Measurements from ENCODE around the gene HAO2. TPM values are rescaled to one million over a fixed set of nuclear protein-coding genes. Genes with fewer than 3 reads are reported as not detected.

HAO2 gene
- total and polyA plus RNA-seq, 9 donors = 0.12 to 0.50 (median 0.23) TPM; not detected in 6

GRCh38 chr1:119387858-119388257 lies 19.3 kb downstream of the HAO2 start:
- H3K9me3 ChIP-seq = no peaks in the 10 kb centered on the region
- WGBS, 3 donors = 22 to 36% (median 34%) methylated on average over 3 of the region's 3 CpGs
- H3K4me1 ChIP-seq (ENCODE audit: insufficient read depth) = no peaks in the 10 kb centered on the region
- TF ChIP-seq CTCF (IDR thresholded peaks at IDR 0.05) = no peak
- no peak for TF ChIP-seq EP300 (IDR thresholded peaks at IDR 0.05)
- no peak for TF ChIP-seq POLR2A (IDR thresholded peaks at IDR 0.05)
- no peaks in the 10 kb centered on the region for H3K36me3 ChIP-seq
- no peak for DNase-seq
- H3K27ac ChIP-seq = no peak overlapping the region
- no peaks in the 10 kb centered on the region for H3K27me3 ChIP-seq
- intact Hi-C loops (cut with DNase I) = no loop called here
- no peak overlapping the region for H3K4me3 ChIP-seq

GRCh38 chr1:119388450-119388849 lies 19.9 kb downstream of the HAO2 start:
- 54 to 78% (median 72%) methylated on average over 1 of the region's 1 CpG for WGBS, 3 donors

GRCh38 chr1:119390526-119390925 lies 21.9 kb downstream of the HAO2 start:
- Histone ChIP-seq H3K9me3 (no peaks in the 10 kb centered on the region), H3K36me3 (no peaks in the 10 kb centered on the region), H3K27ac (no peak overlapping the region), H3K27me3 (no peaks in the 10 kb centered on the region), H3K4me1 (ENCODE audit: insufficient read depth) (no peaks in the 10 kb centered on the region), H3K4me3 (no peak overlapping the region)
- no peak for DNase-seq
- TF ChIP-seq CTCF (IDR thresholded peaks at IDR 0.05) (no peak), POLR2A (IDR thresholded peaks at IDR 0.05) (no peak), EP300 (IDR thresholded peaks at IDR 0.05) (no peak)
- intact Hi-C loops (cut with DNase I) = no loop called here

More at GRCh38 chr1:119388450-119388849, 19.9 kb downstream of the HAO2 start:
- no peak overlapping the region for H3K27ac ChIP-seq
- H3K9me3 ChIP-seq = no peaks in the 10 kb centered on the region
- H3K27me3 ChIP-seq = no peaks in the 10 kb centered on the region
- H3K4me1 ChIP-seq (ENCODE audit: insufficient read depth) = no peaks in the 10 kb centered on the region
- no peaks in the 10 kb centered on the region for H3K36me3 ChIP-seq
- intact Hi-C loops (cut with DNase I) = no loop called here
- TF ChIP-seq CTCF (IDR thresholded peaks at IDR 0.05) (no peak), EP300 (IDR thresholded peaks at IDR 0.05) (no peak), POLR2A (IDR thresholded peaks at IDR 0.05) (no peak)
- H3K4me3 ChIP-seq = no peak overlapping the region
- DNase-seq = no peak

- 59 to 70% (median 64%) methylated on average over 3 of the region's 3 CpGs for WGBS, 3 donors
- Histone ChIP-seq H3K27me3 (no peaks in the 10 kb centered on the region), H3K27ac (no peak overlapping the region), H3K4me1 (ENCODE audit: insufficient read depth) (no peaks in the 10 kb centered on the region), H3K9me3 (no peaks in the 10 kb centered on the region), H3K4me3 (no peak overlapping the region), H3K36me3 (no peaks in the 10 kb centered on the region)
- intact Hi-C loops (cut with DNase I) = no loop called here
- TF ChIP-seq CTCF (IDR thresholded peaks at IDR 0.05) (no peak), POLR2A (IDR thresholded peaks at IDR 0.05) (no peak), EP300 (IDR thresholded peaks at IDR 0.05) (no peak)
- DNase-seq = no peak
Observed at GRCh38 chr1:119391749-119392148, 23.2 kb downstream of the HAO2 start.

GRCh38 chr1:119394085-119394484 lies 25.5 kb downstream of the HAO2 start:
- TF ChIP-seq EP300 (IDR thresholded peaks at IDR 0.05) = no peak
- no peak for TF ChIP-seq POLR2A (IDR thresholded peaks at IDR 0.05)
- no peak for TF ChIP-seq CTCF (IDR thresholded peaks at IDR 0.05)
- Histone ChIP-seq H3K4me1 (ENCODE audit: insufficient read depth) (no peaks in the 10 kb centered on the region), H3K27ac (no peak overlapping the region), H3K27me3 (no peaks in the 10 kb centered on the region), H3K4me3 (no peak overlapping the region), H3K36me3 (no peaks in the 10 kb centered on the region), H3K9me3 (no peaks in the 10 kb centered on the region)
- 88 to 94% (median 91%) methylated on average over 1 of the region's 1 CpG for WGBS, 3 donors
- intact Hi-C loops (cut with DNase I) = no loop called here
- DNase-seq = no peak

Data from ovary (tissue), 9 donors.